Tibial nerve (tissue), 4 donors: ENCODE results near the gene KAT2A. TPM values are rescaled to one million over a fixed set of nuclear protein-coding genes. Genes with fewer than 3 reads are reported as not detected.

Experiments
- DNase-seq, 2 donors: peaks; one replicate each; pipeline ENCODE4 v3.0.0-alpha.2; 2019; ENCODE audit warnings: low spot score in 2 of 2
- H3K27ac ChIP-seq, 4 donors: fragments of 200-600 bp; sonication (generic) in 3 of 4; one replicate each; pipeline ENCODE4 v1.5.1; 2017 to 2019; ENCODE audit warnings: mild to moderate bottlenecking in 1 of 4
- H3K27me3 ChIP-seq, 2 donors: fragments of 200-600 bp; sonication (generic) in 1 of 2; one replicate each; pipeline versions ENCODE4 v1.5.1 to v1.6.0; 2017 to 2019
- H3K36me3 ChIP-seq, 3 donors: fragments of 200-600 bp; sonication (generic); one replicate each; pipeline ENCODE4 v1.5.1; 2018 to 2019
- H3K4me1 ChIP-seq, 4 donors: fragments of 200-600 bp; sonication (generic) in 3 of 4; one replicate each; pipeline ENCODE4 v1.5.1; 2017 to 2019
- H3K4me3 ChIP-seq, 4 donors: fragments of 200-600 bp; sonication (generic) in 3 of 4; one replicate each; pipeline ENCODE4 v1.5.1; 2017 to 2019; ENCODE audit warnings: mild to moderate bottlenecking in 1 of 4, moderate library complexity in 1 of 4
- H3K9me3 ChIP-seq, 4 donors: fragments of 200-600 bp; sonication (generic) in 3 of 4; one replicate each; pipeline ENCODE4 v1.5.1; 2017 to 2019
- EP300 ChIP-seq, 2 donors: sonication (generic); formaldehyde crosslinking; IDR thresholded peaks; one replicate each; pipeline ENCODE4 v1.6.1; 2017; ENCODE audit warnings: antibody characterized with exemption in 2 of 2, mild to moderate bottlenecking in 1 of 2
- POLR2A ChIP-seq, 2 donors: fragments of 450-650 bp; IDR thresholded peaks; one replicate each; pipeline ENCODE4 v1.6.1; 2017; ENCODE audit warnings: antibody characterized with exemption in 2 of 2, mild to moderate bottlenecking in 2 of 2, moderate library complexity in 2 of 2
- WGBS, 2 donors: methylation state at CpG; one replicate each; pipeline ENCODE4 v1.1.5; 2018; 5-methylcytosine and 5-hydroxymethylcytosine counted together
- total RNA-seq, 4 donors: library from RNA; depleted of rRNA; stranded (reverse); fragments of >200 nt; gene quantifications; one replicate each; pipeline ENCODE4 v1.1.0, GENCODE V29; 2016
- TF ChIP-seq, protein P1 (sequence below), 5 experiments: fragments of 200-600 bp in 3 of 5; fragments of 450-650 bp in 2 of 5; sonication (generic) in 3 of 5; IDR thresholded peaks; one replicate each; pipeline ENCODE4 v1.5.1; 2016 to 2019; ENCODE audit warnings: antibody characterized with exemption in 5 of 5, mild to moderate bottlenecking in 3 of 5, moderate library complexity in 2 of 5

KAT2A gene
- total RNA-seq, 4 donors from 2014 or later = 92.2 to 143 (median 105) TPM

DNA sequence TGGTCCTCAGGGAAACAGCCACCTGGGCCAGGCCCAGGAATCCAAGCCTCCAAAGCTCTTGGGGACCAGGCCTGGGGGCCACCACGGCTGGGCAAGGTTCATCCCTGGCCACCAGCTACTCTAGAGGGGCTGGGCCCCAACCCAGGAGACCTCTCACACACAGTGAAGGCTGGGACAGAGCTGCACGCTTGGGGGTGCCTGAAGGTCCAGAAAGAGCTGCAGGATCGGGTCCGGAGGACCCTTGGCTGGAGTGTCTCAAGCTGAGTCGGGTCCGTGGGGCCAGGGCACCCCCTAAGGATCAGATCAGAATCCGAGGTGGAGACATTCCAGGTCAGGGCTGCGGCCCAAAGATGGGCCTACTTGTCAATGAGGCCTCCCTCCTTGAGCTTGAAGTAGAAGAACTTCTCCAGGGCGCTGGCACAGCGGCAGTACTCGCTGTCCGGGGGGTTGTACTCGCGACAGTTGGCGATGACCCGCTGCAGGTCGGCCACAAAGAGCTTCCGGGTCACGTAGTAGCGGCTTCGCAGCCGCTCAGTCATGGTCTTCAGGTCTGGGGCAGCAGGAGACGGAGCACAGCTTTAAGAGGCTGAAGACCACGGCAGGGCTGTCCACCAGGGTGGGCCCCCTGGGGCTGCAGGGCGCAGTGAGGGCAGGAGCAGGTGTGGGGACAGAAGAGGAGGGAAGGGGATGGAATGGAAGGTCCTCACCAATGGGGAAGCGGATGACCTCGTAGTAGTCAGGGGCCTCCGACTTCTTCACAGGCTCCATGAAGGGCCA lies 7.7 kb downstream of the KAT2A start:
- WGBS, 2 donors = 84 to 85% methylated on average over 27 to 28 of the region's 28 CpGs
- no peak for TF ChIP-seq EP300 (IDR thresholded peaks at IDR 0.05)
- no peaks in the 10 kb centered on the region for H3K27me3 ChIP-seq
- DNase-seq = no peak
- peaks cover 0 to 38% (median 20%) of the 10 kb centered on the region in 4 donors for H3K4me1 ChIP-seq
- no peak overlapping the region for H3K4me3 ChIP-seq
- peaks cover 0 to 68% (median 0%) of the 10 kb centered on the region in 3 donors for H3K36me3 ChIP-seq
- H3K27ac ChIP-seq = peak overlapping the region; percentile 64 to 95 (median 94)
- no peaks in the 10 kb centered on the region for H3K9me3 ChIP-seq

DNA sequence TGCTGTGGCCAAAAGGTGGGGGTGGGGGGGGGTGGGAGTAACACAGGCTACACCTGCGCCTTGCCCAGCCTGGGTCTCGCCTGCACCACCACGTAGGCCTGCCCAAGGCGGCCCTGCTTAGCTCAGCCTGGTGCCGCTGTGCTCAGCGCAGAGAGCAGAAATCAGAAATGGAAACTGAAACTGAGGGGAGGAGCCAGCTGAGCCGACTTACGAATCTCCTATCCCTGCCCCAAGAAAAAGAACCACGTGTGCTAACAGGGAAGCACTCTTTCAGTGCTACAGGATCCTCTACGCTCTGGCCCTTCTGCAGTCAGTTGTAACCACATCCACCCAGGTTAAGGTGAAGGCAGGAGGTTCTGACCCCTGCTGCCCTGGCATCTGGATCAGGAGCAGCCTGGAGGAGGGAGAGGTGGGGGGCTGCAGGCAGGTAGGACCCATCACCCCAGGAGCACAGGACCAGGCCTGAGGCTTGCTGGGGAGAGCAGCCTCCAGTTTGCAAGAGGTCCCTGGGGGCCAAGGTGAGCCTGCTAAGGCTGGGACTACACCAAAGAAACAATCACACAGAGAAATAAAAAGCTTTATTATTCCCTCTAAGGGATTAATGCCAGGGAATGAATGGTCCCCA lies 8.5 kb downstream of the KAT2A start, which contains the start of gene DHX58:
TSS of gene DHX58 (minus strand) at position 163 of the 625 bp plus-strand sequence. CDS start 822 bp downstream, outside the sequence.
- 1 to 2% methylated on average over 10 of the region's 10 CpGs for WGBS, 2 donors
- Histone ChIP-seq H3K4me3 (peak within 1 kb of the TSS; percentile 40 to 72 (median 66)), H3K27ac (peak within 1 kb of the TSS; percentile 64 to 95 (median 94)), H3K27me3 (no peaks in the 10 kb centered on the region), H3K9me3 (no peaks in the 10 kb centered on the region), H3K36me3 (peaks cover 0 to 68% (median 0%) of the 10 kb centered on the region in 3 donors), H3K4me1 (peaks cover 0 to 46% (median 20%) of the 10 kb centered on the region in 4 donors)
- TF ChIP-seq EP300 (IDR thresholded peaks at IDR 0.05) (peak in 1 of 2 donors; percentile 91), POLR2A (IDR thresholded peaks at IDR 0.05) (peak; percentile 41 to 65)
- TF ChIP-seq, protein P1, sequence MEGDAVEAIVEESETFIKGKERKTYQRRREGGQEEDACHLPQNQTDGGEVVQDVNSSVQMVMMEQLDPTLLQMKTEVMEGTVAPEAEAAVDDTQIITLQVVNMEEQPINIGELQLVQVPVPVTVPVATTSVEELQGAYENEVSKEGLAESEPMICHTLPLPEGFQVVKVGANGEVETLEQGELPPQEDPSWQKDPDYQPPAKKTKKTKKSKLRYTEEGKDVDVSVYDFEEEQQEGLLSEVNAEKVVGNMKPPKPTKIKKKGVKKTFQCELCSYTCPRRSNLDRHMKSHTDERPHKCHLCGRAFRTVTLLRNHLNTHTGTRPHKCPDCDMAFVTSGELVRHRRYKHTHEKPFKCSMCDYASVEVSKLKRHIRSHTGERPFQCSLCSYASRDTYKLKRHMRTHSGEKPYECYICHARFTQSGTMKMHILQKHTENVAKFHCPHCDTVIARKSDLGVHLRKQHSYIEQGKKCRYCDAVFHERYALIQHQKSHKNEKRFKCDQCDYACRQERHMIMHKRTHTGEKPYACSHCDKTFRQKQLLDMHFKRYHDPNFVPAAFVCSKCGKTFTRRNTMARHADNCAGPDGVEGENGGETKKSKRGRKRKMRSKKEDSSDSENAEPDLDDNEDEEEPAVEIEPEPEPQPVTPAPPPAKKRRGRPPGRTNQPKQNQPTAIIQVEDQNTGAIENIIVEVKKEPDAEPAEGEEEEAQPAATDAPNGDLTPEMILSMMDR (IDR thresholded peaks at IDR 0.05) = no peak
- DNase-seq = peak; percentile 50 to 76

DNA sequence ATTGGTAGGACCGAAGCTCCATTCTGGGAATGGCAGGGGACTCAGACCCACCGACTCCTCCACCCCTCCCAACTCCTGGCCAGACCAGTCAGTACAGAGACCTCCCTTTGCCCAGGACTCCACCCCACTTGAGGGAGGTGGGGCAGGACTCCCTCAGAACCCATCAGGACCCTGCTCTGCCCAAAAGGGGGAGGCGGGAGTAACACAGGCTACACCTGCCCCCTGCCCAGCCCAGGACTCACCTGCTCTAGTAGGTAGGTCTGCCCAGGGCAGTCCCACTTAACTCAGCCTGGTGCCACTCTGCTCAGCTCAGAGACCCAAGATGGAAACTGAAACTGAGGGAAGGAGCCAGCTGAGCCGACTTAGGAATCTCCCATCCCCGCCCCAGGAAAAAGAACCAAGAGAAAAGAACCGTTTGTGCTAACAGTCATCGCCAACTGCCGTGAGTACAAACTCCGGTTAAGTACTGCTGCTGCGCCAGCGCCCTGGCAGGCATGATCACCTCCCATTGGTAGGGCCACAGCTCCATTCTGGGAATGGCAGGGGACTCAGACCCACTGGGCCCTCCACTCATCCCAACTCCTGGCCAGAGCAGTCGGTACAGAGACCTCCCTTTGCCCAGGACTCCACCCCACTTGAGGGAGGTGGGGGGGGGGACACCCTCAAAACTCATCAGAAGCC lies 9.2 kb downstream of the KAT2A start:
- no peaks in the 10 kb centered on the region for H3K9me3 ChIP-seq
- TF ChIP-seq EP300 (IDR thresholded peaks at IDR 0.05) = no peak
- TF ChIP-seq, protein P1 (IDR thresholded peaks at IDR 0.05) = no peak
- TF ChIP-seq POLR2A (IDR thresholded peaks at IDR 0.05) = no peak
- H3K4me3 ChIP-seq = peak overlapping the region; percentile 40 to 72 (median 66)
- DNase-seq = no peak
- peaks cover 0 to 64% (median 0%) of the 10 kb centered on the region in 3 donors for H3K36me3 ChIP-seq
- H3K4me1 ChIP-seq = peaks cover 0 to 50% (median 20%) of the 10 kb centered on the region in 4 donors
- peak overlapping the region; percentile 64 to 95 (median 94) for H3K27ac ChIP-seq
- no peaks in the 10 kb centered on the region for H3K27me3 ChIP-seq
- WGBS, 2 donors = 3 to 9% methylated on average over 9 to 11 of the region's 12 CpGs

DNA sequence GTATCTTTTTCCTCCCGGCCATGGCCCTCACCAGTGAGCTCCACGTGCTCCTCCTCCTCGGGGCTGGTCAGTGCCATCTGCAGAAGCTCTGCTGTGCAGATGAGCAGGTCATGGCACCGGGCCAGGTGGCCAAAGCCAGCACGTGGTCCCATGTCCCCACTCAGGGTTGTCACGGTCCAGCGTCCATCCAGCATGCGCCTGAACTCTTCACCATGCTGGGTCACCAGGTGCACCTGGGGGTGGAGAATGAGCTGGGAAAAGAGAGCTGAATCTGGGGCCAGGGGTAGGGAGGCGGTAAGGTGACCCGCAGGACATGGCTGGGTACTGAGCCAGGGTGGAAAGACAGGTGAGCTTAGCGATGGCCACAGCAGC lies 9.9 kb downstream of the KAT2A start:
- Histone ChIP-seq H3K27ac (peak overlapping the region; percentile 64 to 95 (median 94)), H3K9me3 (no peaks in the 10 kb centered on the region), H3K4me3 (peak overlapping the region in 2 of 4 donors; percentile 63 to 72), H3K36me3 (peaks cover 0 to 56% (median 0%) of the 10 kb centered on the region in 3 donors), H3K4me1 (peaks cover 0 to 45% (median 20%) of the 10 kb centered on the region in 4 donors), H3K27me3 (no peaks in the 10 kb centered on the region)
- DNase-seq = no peak
- 87 to 90% methylated on average over 10 to 11 of the region's 11 CpGs for WGBS, 2 donors
- TF ChIP-seq POLR2A (IDR thresholded peaks at IDR 0.05) = no peak
- TF ChIP-seq, protein P1 (IDR thresholded peaks at IDR 0.05) = no peak
- no peak for TF ChIP-seq EP300 (IDR thresholded peaks at IDR 0.05)
